ENCODE measurements around the gene CLDN12. TPM values are rescaled to one million over a fixed set of nuclear protein-coding genes. Genes with fewer than 3 reads are reported as not detected.
A peak's percentile ranks its signal among the peaks of the same experiment; 100 is the strongest.

CLDN12 gene
- polyA plus RNA-seq, 3 donors, result 0.32 to 0.99 (median 0.60) TPM

- WGBS (ENCODE audit: insufficient coverage), result no CpG with 5 or more reads among the region's 2 CpGs
- H3K79me2 ChIP-seq (ENCODE audit: insufficient read depth, low read length), result no peaks in the 10 kb centered on the region
- peaks cover 0 to 1% (median 0%) of the 10 kb centered on the region in 7 donors for H3K9me3 Mint-ChIP-seq
These were observed 9.9 kb downstream of the CLDN12 start for GRCh38 chr7:90413185-90413528.

GRCh38 chr7:90421651-90422050, 18.4 kb downstream of the CLDN12 start:
- Histone ChIP-seq H4K20me1 (ENCODE audit: insufficient read depth, low read length) (no peaks in the 10 kb centered on the region), H3K27ac (ENCODE audit: low read depth in 1 of 2, low read length in 2 of 2) (no peak overlapping the region), H3K36me3 (replicated peaks in 1 of 2; ENCODE audit: control insufficient read depth in 1 of 2, insufficient read depth in 2 of 2, low read length in 2 of 2) (no peaks in the 10 kb centered on the region), H2AFZ (ENCODE audit: insufficient read depth, low read depth, low read length, poor library complexity, severe bottlenecking) (no peak overlapping the region), H3K79me2 (ENCODE audit: insufficient read depth, low read length) (no peaks in the 10 kb centered on the region), H3K4me3 (replicated peaks in 1 of 3; ENCODE audit: low read depth in 2 of 3, low read length in 3 of 3) (no peak overlapping the region), H3K27me3 (ENCODE audit: control insufficient read depth in 2 of 2, insufficient read depth in 2 of 2, low read length in 2 of 2) (no peaks in the 10 kb centered on the region), H3K4me1 (ENCODE audit: control insufficient read depth in 1 of 2, insufficient read depth in 2 of 2, low read length in 2 of 2) (no peaks in the 10 kb centered on the region), H3K9ac (ENCODE audit: insufficient read depth, low read length, poor library complexity, severe bottlenecking) (no peak overlapping the region), H3K4me2 (replicated peaks; ENCODE audit: extremely low read depth, low read length, poor library complexity, severe bottlenecking) (no peak overlapping the region), H3K9me3 (replicated peaks in 1 of 2; ENCODE audit: control insufficient read depth in 1 of 2, insufficient read depth in 1 of 2, low read length in 2 of 2) (no peaks in the 10 kb centered on the region)
- peaks cover 0 to 1% (median 0%) of the 10 kb centered on the region in 7 donors for H3K9me3 Mint-ChIP-seq
- H3K4me1 Mint-ChIP-seq, result no peaks in the 10 kb centered on the region
- DNase-seq, result no peak
- no peak for TF ChIP-seq CTCF (IDR thresholded peaks at IDR 0.05)
- H3K27ac Mint-ChIP-seq, result no peak overlapping the region
- H3K4me3 Mint-ChIP-seq, result no peak overlapping the region
- intact Hi-C loops (cut with micrococcal nuclease), result no loop called here
- no peaks in the 10 kb centered on the region for H3K27me3 Mint-ChIP-seq (ENCODE audit: low read depth in 3 of 3)
- WGBS (ENCODE audit: insufficient coverage), result 74% methylated on average over 3 of the region's 6 CpGs
- no peaks in the 10 kb centered on the region for H3K36me3 Mint-ChIP-seq

More at GRCh38 chr7:90413185-90413528, 9.9 kb downstream of the CLDN12 start:
- H3K27me3 ChIP-seq (ENCODE audit: control insufficient read depth in 2 of 2, insufficient read depth in 2 of 2, low read length in 2 of 2), result no peaks in the 10 kb centered on the region
- no peaks in the 10 kb centered on the region for H3K4me1 ChIP-seq (ENCODE audit: control insufficient read depth in 1 of 2, insufficient read depth in 2 of 2, low read length in 2 of 2)
- TF ChIP-seq CTCF (IDR thresholded peaks at IDR 0.05), result peak; percentile 10
- no peaks in the 10 kb centered on the region for H3K4me1 Mint-ChIP-seq
- no peak overlapping the region for H3K4me2 ChIP-seq (replicated peaks; ENCODE audit: extremely low read depth, low read length, poor library complexity, severe bottlenecking)
- H3K27me3 Mint-ChIP-seq (ENCODE audit: low read depth in 3 of 3), result peaks cover 0 to 2% (median 0%) of the 10 kb centered on the region in 3 donors
- DNase-seq, result no peak
- H3K9me3 ChIP-seq (replicated peaks in 1 of 2; ENCODE audit: control insufficient read depth in 1 of 2, insufficient read depth in 1 of 2, low read length in 2 of 2), result no peaks in the 10 kb centered on the region
- H2AFZ ChIP-seq (ENCODE audit: insufficient read depth, low read depth, low read length, poor library complexity, severe bottlenecking), result no peak overlapping the region
- no peak overlapping the region for H3K4me3 ChIP-seq (replicated peaks in 1 of 3; ENCODE audit: low read depth in 2 of 3, low read length in 3 of 3)
- no peaks in the 10 kb centered on the region for H4K20me1 ChIP-seq (ENCODE audit: insufficient read depth, low read length)
- peaks cover 0 to 6% of the 10 kb centered on the region in 2 donors for H3K36me3 ChIP-seq (replicated peaks in 1 of 2; ENCODE audit: control insufficient read depth in 1 of 2, insufficient read depth in 2 of 2, low read length in 2 of 2)
- H3K27ac ChIP-seq (ENCODE audit: low read depth in 1 of 2, low read length in 2 of 2), result no peak overlapping the region
- intact Hi-C loops (cut with micrococcal nuclease), result no loop called here
- H3K36me3 Mint-ChIP-seq, result peaks cover 4 to 6% of the 10 kb centered on the region in 2 donors
- H3K9ac ChIP-seq (ENCODE audit: insufficient read depth, low read length, poor library complexity, severe bottlenecking), result no peak overlapping the region
- no peak overlapping the region for H3K27ac Mint-ChIP-seq
- H3K4me3 Mint-ChIP-seq, result no peak overlapping the region
